Measurements from ENCODE around the gene RTN1. TPM values are rescaled to one million over a fixed set of nuclear protein-coding genes. Genes with fewer than 3 reads are reported as not detected.

Gene RTN1
- total and polyA plus RNA-seq, 9 of the 15 experiments (the other 6 are each of a cell fraction or from before 2014, with no cell fraction given): 0.03 to 0.09 TPM; not detected in 7

- TF ChIP-seq CHAMP1 (IDR thresholded peaks at IDR 0.05) (no peak), HOMEZ (CRISPR knock-in tag; IDR thresholded peaks at IDR 0.05) (no peak), NCOA2 (IDR thresholded peaks at IDR 0.05; ENCODE audit: partially characterized antibody in 2 of 2) (no peak), NFRKB (IDR thresholded peaks at IDR 0.05; ENCODE audit: low read depth) (no peak), GATA2 (CRISPR knock-in tag; IDR thresholded peaks at IDR 0.05) (no peak), MXD1 (CRISPR knock-in tag; IDR thresholded peaks at IDR 0.05; ENCODE audit: borderline replicate concordance, poor library complexity, severe bottlenecking) (no peak), BDP1 (IDR thresholded peaks at IDR 0.05; ENCODE audit: insufficient read depth, insufficient read length) (no peak), ELF1 (tag; IDR thresholded peaks at IDR 0.05) (no peak), CBX1 (IDR thresholded peaks at IDR 0.05; ENCODE audit: low read depth) (no peak), GTF2B (IDR thresholded peaks at IDR 0.05; ENCODE audit: extremely low read depth, insufficient read length) (no peak), SFPQ (IDR thresholded peaks at IDR 0.05; ENCODE audit: low read depth, low read length) (no peak), CREB1 (IDR thresholded peaks at IDR 0.05) (no peak), CREB1 (CRISPR knock-in tag; IDR thresholded peaks at IDR 0.05) (no peak), MCM2 (IDR thresholded peaks at IDR 0.05; ENCODE audit: low read depth) (no peak)
Measured at GRCh38 chr14:59739794-59740193, 130.8 kb downstream of the RTN1 start (continued).

Measured in K562 (cell line).